Keratinocyte (primary cell): ENCODE data around the gene CLSTN2.

Experiments
- CTCF ChIP-seq, 3 experiments: IDR thresholded peaks in 1 of 3; conservative IDR thresholded peaks in 1 of 3; optimal IDR thresholded peaks in 1 of 3; 2 replicates in 2 of 3; 3 replicates in 1 of 3; pipeline versions ENCODE3 to v1.5.1; 2011; ENCODE audit warnings: low read length in 3 of 3, mild to moderate bottlenecking in 3 of 3, moderate library complexity in 2 of 3, control low read depth in 1 of 3, inconsistent platforms in 1 of 3; ENCODE audit not compliant: insufficient read depth in 2 of 3; ENCODE audit errors: extremely low read depth in 1 of 3
- EZH2 ChIP-seq: IDR thresholded peaks from one replicate; pipeline ENCODE4 v1.6.1; 2012; ENCODE audit warnings: inconsistent platforms, mild to moderate bottlenecking, low read length, moderate library complexity

GRCh38 chr3:140456974-140457373, 522.0 kb downstream of the CLSTN2 start:
- no peak for TF ChIP-seq CTCF (optimal IDR thresholded peaks at IDR 0.05 in 1 of 3, IDR thresholded peaks at IDR 0.05 in 1 of 3, conservative IDR thresholded peaks at IDR 0.05 in 1 of 3; ENCODE audit: extremely low read depth in 1 of 3, insufficient read depth in 2 of 3, low read length in 3 of 3)
- no peak for TF ChIP-seq EZH2
